MM.1S (cell line): ENCODE data around the gene PTRH1.

Experiments
- DNase-seq: peaks from one replicate; pipeline ENCODE4 v3.0.0-alpha.2; 2015
- H2AFZ ChIP-seq: fragments of 300-600 bp; sonication (generic); 2 replicates; pipeline ENCODE4 v1.6.0; 2016; ENCODE audit warnings: antibody characterized with exemption, low read length
- H3F3A ChIP-seq: fragments of 300-600 bp; sonication (generic); 2 replicates; pipeline ENCODE4 v1.6.1; 2016; ENCODE audit warnings: mild to moderate bottlenecking, antibody characterized with exemption, low read length, moderate library complexity, mixed read lengths; ENCODE audit not compliant: insufficient read depth
- H3K27ac ChIP-seq: fragments of 300-600 bp; sonication (generic); 2 replicates; pipeline ENCODE4 v1.5.1; 2016; ENCODE audit warnings: mild to moderate bottlenecking, low read length
- H3K27me3 ChIP-seq: fragments of 300-600 bp; sonication (generic); replicated peaks from 2 replicates; pipeline ENCODE4 v1.6.0; 2016; ENCODE audit warnings: low read length; ENCODE audit not compliant: insufficient read depth
- H3K36me3 ChIP-seq: fragments of 300-600 bp; sonication (generic); replicated peaks from 2 replicates; pipeline ENCODE4 v1.6.1; 2016; ENCODE audit warnings: mild to moderate bottlenecking, low read length, mixed read lengths; ENCODE audit not compliant: insufficient read depth
- H3K4me1 ChIP-seq: fragments of 300-600 bp; sonication (generic); 2 replicates; pipeline ENCODE4 v1.6.1; 2016; ENCODE audit warnings: low read length, mixed read lengths
- H3K4me2 ChIP-seq: fragments of 300-600 bp; sonication (generic); 2 replicates; pipeline ENCODE4 v1.6.0; 2016; ENCODE audit warnings: low read depth, low read length
- H3K4me3 ChIP-seq: fragments of 300-600 bp; sonication (generic); 2 replicates; pipeline ENCODE4 v1.5.1; 2016; ENCODE audit warnings: low read length, mixed read lengths
- H3K79me2 ChIP-seq: fragments of 300-600 bp; sonication (generic); 2 replicates; pipeline ENCODE4 v1.6.1; 2016; ENCODE audit warnings: mixed run types, low read length, mixed read lengths
- H3K9ac ChIP-seq: fragments of 300-600 bp; sonication (generic); 2 replicates; pipeline ENCODE4 v1.6.1; 2016; ENCODE audit warnings: low read length, mixed read lengths
- H3K9me2 ChIP-seq: fragments of 300-600 bp; sonication (generic); replicated peaks from 2 replicates; pipeline ENCODE4 v1.6.1; 2016; ENCODE audit warnings: mild to moderate bottlenecking, low read length, mixed read lengths; ENCODE audit not compliant: insufficient read depth
- H3K9me3 ChIP-seq: fragments of 300-600 bp; sonication (generic); replicated peaks from 2 replicates; pipeline ENCODE4 v1.6.1; 2016; ENCODE audit warnings: mild to moderate bottlenecking, low read length, mixed read lengths; ENCODE audit not compliant: insufficient read depth
- H4K20me1 ChIP-seq: fragments of 300-600 bp; sonication (generic); 2 replicates; pipeline ENCODE4 v1.6.1; 2016; ENCODE audit warnings: mild to moderate bottlenecking, low read length, moderate library complexity, mixed read lengths; ENCODE audit not compliant: insufficient read depth
- EZH2 ChIP-seq: fragments of 300-600 bp; sonication (generic); optimal IDR thresholded peaks from 2 replicates; pipeline ENCODE3; 2017; ENCODE audit warnings: low read depth, mild to moderate bottlenecking, antibody characterized with exemption, low read length, mixed read lengths
- EZH2phosphoT487 ChIP-seq: fragments of 300-600 bp; sonication (generic); IDR thresholded peaks from 2 replicates; pipeline ENCODE4 v1.6.1; 2018; ENCODE audit warnings: antibody characterized with exemption, low read length
- TF ChIP-seq, protein P1 (sequence below): fragments of 300-600 bp; sonication (generic); IDR thresholded peaks from 2 replicates; pipeline ENCODE4 v1.5.1; 2016; ENCODE audit warnings: antibody characterized with exemption, low read length, mixed read lengths

PTRH1 gene

DNA sequence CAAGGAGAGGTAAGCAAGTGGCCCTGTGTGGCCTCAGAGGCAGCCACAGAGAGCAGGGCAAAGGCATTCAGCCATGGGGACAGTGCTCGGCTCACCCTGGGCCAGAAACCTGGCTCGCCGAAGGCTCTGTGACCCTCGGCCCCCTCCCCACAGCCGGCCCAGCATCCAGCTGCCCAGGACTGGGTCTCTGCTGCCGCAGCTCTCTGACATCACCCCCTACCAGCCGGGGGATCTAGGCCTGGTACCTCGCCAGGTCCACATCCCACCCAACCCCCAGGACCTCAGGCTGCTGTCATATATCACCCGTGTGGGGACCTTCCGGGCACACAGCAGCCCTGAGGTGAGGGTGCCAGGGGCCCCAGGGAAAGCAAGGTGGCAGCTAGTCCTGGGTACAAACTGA, 2.6 kb downstream of the PTRH1 start:
- no peaks in the 10 kb centered on the region for H3K9me3 ChIP-seq
- DNase-seq: no peak
- H3K4me2 ChIP-seq: no peak overlapping the region
- H3K4me3 ChIP-seq: no peak overlapping the region
- no peaks in the 10 kb centered on the region for H3K27me3 ChIP-seq
- H4K20me1 ChIP-seq: no peaks in the 10 kb centered on the region
- H3K79me2 ChIP-seq: no peaks in the 10 kb centered on the region
- no peaks in the 10 kb centered on the region for H3K4me1 ChIP-seq
- H3F3A ChIP-seq: no peaks in the 10 kb centered on the region
- no peak overlapping the region for H3K27ac ChIP-seq
- no peaks in the 10 kb centered on the region for H3K36me3 ChIP-seq
- no peaks in the 10 kb centered on the region for H3K9me2 ChIP-seq
- TF ChIP-seq EZH2 (no peak), EZH2phosphoT487 (no peak)
- TF ChIP-seq, protein P1, sequence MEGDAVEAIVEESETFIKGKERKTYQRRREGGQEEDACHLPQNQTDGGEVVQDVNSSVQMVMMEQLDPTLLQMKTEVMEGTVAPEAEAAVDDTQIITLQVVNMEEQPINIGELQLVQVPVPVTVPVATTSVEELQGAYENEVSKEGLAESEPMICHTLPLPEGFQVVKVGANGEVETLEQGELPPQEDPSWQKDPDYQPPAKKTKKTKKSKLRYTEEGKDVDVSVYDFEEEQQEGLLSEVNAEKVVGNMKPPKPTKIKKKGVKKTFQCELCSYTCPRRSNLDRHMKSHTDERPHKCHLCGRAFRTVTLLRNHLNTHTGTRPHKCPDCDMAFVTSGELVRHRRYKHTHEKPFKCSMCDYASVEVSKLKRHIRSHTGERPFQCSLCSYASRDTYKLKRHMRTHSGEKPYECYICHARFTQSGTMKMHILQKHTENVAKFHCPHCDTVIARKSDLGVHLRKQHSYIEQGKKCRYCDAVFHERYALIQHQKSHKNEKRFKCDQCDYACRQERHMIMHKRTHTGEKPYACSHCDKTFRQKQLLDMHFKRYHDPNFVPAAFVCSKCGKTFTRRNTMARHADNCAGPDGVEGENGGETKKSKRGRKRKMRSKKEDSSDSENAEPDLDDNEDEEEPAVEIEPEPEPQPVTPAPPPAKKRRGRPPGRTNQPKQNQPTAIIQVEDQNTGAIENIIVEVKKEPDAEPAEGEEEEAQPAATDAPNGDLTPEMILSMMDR: no peak
- H2AFZ ChIP-seq: no peak overlapping the region
- no peak overlapping the region for H3K9ac ChIP-seq

GRCh38 chr9:127712371-127712770, 3.1 kb downstream of the PTRH1 start:
- no peak for DNase-seq
- H3K4me2 ChIP-seq: no peak overlapping the region
- no peaks in the 10 kb centered on the region for H3F3A ChIP-seq
- no peaks in the 10 kb centered on the region for H3K79me2 ChIP-seq
- H3K27me3 ChIP-seq: no peaks in the 10 kb centered on the region
- H3K36me3 ChIP-seq: no peaks in the 10 kb centered on the region
- H2AFZ ChIP-seq: no peak overlapping the region
- H3K4me3 ChIP-seq: no peak overlapping the region
- no peak overlapping the region for H3K9ac ChIP-seq
- H3K9me3 ChIP-seq: no peaks in the 10 kb centered on the region
- no peak overlapping the region for H3K27ac ChIP-seq
- H4K20me1 ChIP-seq: no peaks in the 10 kb centered on the region
- TF ChIP-seq, protein P1: no peak
- no peak for TF ChIP-seq EZH2phosphoT487
- TF ChIP-seq EZH2: no peak
- no peaks in the 10 kb centered on the region for H3K4me1 ChIP-seq
- no peaks in the 10 kb centered on the region for H3K9me2 ChIP-seq

DNA sequence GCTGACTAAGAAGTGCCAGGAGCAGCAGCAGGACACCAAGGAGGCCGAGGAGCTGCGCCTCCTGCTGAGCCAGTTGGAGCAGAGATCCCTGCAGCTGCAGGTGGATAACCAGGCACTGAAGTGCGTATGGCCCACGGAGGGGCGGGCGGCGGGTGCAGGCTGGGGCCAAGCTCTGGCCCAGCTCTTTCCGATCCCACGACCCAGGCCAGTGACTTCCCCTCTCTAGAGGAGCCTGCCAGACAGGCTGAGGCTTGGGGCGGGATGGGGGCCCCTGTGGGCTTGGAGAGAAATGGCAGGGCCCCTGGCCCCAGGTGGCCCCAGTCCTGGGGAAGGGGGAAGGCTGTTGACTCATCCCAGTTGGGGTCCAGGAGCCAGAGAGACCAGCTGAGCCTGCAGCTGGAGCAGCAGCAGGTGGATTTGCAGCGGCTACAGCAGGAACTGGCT, 3.6 kb downstream of the PTRH1 start:
- Histone ChIP-seq H3K4me3 (no peak overlapping the region), H3K4me1 (no peaks in the 10 kb centered on the region), H3K4me2 (no peak overlapping the region), H2AFZ (no peak overlapping the region), H3K27ac (no peak overlapping the region), H4K20me1 (no peaks in the 10 kb centered on the region), H3K9me3 (no peaks in the 10 kb centered on the region), H3F3A (no peaks in the 10 kb centered on the region), H3K9me2 (no peaks in the 10 kb centered on the region), H3K36me3 (no peaks in the 10 kb centered on the region), H3K27me3 (no peaks in the 10 kb centered on the region), H3K9ac (no peak overlapping the region), H3K79me2 (no peaks in the 10 kb centered on the region)
- TF ChIP-seq EZH2phosphoT487 (no peak), EZH2 (no peak)
- TF ChIP-seq, protein P1: no peak
- DNase-seq: no peak
